HL-60 (cell line): ENCODE results near the gene BTBD9.

Experiments
- CTCF ChIP-seq: IDR thresholded peaks from one replicate; pipeline ENCODE4 v1.5.1; 2011; ENCODE audit warnings: low read length, control low read depth, inconsistent platforms; ENCODE audit not compliant: insufficient read depth
- POLR2AphosphoS5 ChIP-seq: IDR thresholded peaks from 2 replicates; pipeline ENCODE4 v1.6.1; 2012; ENCODE audit warnings: low read depth
- REST ChIP-seq: IDR thresholded peaks from 2 replicates; pipeline ENCODE4 v1.6.1; 2012; ENCODE audit warnings: low read depth; ENCODE audit not compliant: insufficient replicate concordance

GRCh38 chr6:38166411-38167240 is 473.1 kb downstream of the BTBD9 start:
- no peak for TF ChIP-seq CTCF
- no peak for TF ChIP-seq REST
- no peak for TF ChIP-seq POLR2AphosphoS5
